NCI-H2171 treated with DMSO at 0.1 percent for 48 hours (cell line): ENCODE measurements around the gene MVD.
"Not testable (repeated sequence)": the region's sequence is repeated elsewhere in the genome, so short reads cannot be mapped to it uniquely, and the experiment has no call there.

Experiments
- DNase-seq: peaks from one replicate; lab custom pipeline; 2025; lab: John Stamatoyannopoulos, UW

The MVD gene

GRCh38 chr16:88624481-88624880, 38.4 kb downstream of the MVD start:
- DNase-seq: no peak

GRCh38 chr16:88623858-88624257, 39.0 kb downstream of the MVD start:
- DNase-seq: no peak

- no peak for DNase-seq
Observed at GRCh38 chr16:88622866-88623265, 40.0 kb downstream of the MVD start.

- no peak for DNase-seq
Observed at GRCh38 chr16:88622125-88622524, 40.8 kb downstream of the MVD start.

- no peak for DNase-seq
Observed at GRCh38 chr16:88619859-88620815, 42.8 kb downstream of the MVD start.

- DNase-seq: no peak
Observed at GRCh38 chr16:88618956-88619667, 43.8 kb downstream of the MVD start.

GRCh38 chr16:88618182-88618955, 44.5 kb downstream of the MVD start:
- no peak for DNase-seq

GRCh38 chr16:88617268-88618031, 45.4 kb downstream of the MVD start:
- no peak for DNase-seq

GRCh38 chr16:88616736-88617135, 46.2 kb downstream of the MVD start:
- DNase-seq: no peak

GRCh38 chr16:88616320-88616719, 46.6 kb downstream of the MVD start:
- no peak for DNase-seq

- peak; percentile 77 for DNase-seq
Observed at GRCh38 chr16:88614818-88615580, 47.9 kb downstream of the MVD start.

- DNase-seq: no peak
Observed at GRCh38 chr16:88613911-88614817, 48.7 kb downstream of the MVD start.

- DNase-seq: no peak
Observed at GRCh38 chr16:88613293-88613692, 49.6 kb downstream of the MVD start.

GRCh38 chr16:88610909-88611812, 51.7 kb downstream of the MVD start:
- DNase-seq: no peak

- no peak for DNase-seq
Observed at GRCh38 chr16:88610080-88610479, 52.8 kb downstream of the MVD start.

- DNase-seq: not testable (repeated sequence)
Observed at GRCh38 chr16:88609426-88609825, 53.5 kb downstream of the MVD start.

GRCh38 chr16:88608076-88608475, 54.8 kb downstream of the MVD start:
- DNase-seq: no peak

- DNase-seq: no peak
Observed at GRCh38 chr16:88606148-88606757, 56.6 kb downstream of the MVD start.
